ENCODE results near the gene ZNF672.

Gene ZNF672

GRCh38 chr1:248851390-248851789 is 13.4 kb downstream of the ZNF672 start:
- Mint-ChIP-seq H3K4me1 (ENCODE audit: low read depth) (no peaks in the 10 kb centered on the region), H3K4me3 (no peak overlapping the region)

GRCh38 chr1:248852481-248853405 is 14.7 kb downstream of the ZNF672 start:
- no peaks in the 10 kb centered on the region for H3K9me3 Mint-ChIP-seq
- no peaks in the 10 kb centered on the region for H3K4me1 Mint-ChIP-seq (ENCODE audit: low read depth)
- H3K27ac Mint-ChIP-seq = no peak overlapping the region
- H3K36me3 Mint-ChIP-seq (ENCODE audit: low read depth) = peaks cover 15% of the 10 kb centered on the region
- no peak overlapping the region for H3K4me3 Mint-ChIP-seq
- H3K27me3 Mint-ChIP-seq = no peaks in the 10 kb centered on the region

More at GRCh38 chr1:248851390-248851789, 13.4 kb downstream of the ZNF672 start:
- Mint-ChIP-seq H3K9me3 (no peaks in the 10 kb centered on the region), H3K27me3 (no peaks in the 10 kb centered on the region), H3K27ac (no peak overlapping the region), H3K36me3 (ENCODE audit: low read depth) (peaks cover 17% of the 10 kb centered on the region)

GRCh38 chr1:248853663-248854375 is 15.8 kb downstream of the ZNF672 start:
- Mint-ChIP-seq H3K4me3 (peak overlapping the region; percentile 36), H3K4me1 (ENCODE audit: low read depth) (no peaks in the 10 kb centered on the region), H3K27me3 (no peaks in the 10 kb centered on the region), H3K27ac (peak overlapping the region; percentile 72), H3K36me3 (ENCODE audit: low read depth) (peaks cover 9% of the 10 kb centered on the region), H3K9me3 (no peaks in the 10 kb centered on the region)

DNA sequence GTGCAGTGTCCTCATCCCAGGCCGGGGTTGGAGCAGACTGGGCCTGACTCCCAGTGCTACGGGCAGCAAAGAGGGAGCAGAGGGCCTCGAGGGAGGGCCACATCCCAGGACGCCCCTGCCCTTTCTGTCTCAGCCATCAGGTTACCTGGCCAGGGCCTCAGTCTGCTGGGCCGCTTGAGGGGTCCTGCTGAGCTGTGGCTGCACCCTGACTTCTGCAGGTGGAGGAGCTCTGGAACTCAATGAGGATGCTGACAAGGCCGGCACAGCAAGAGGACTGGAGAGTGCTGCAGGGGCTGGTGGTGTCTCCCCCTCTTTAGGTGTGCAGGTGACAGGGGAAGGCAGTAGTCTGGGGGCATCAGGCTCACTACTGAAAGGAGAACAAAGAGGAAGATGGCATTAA is 17.6 kb downstream of the ZNF672 start:
- H3K27ac Mint-ChIP-seq = no peak overlapping the region
- H3K4me1 Mint-ChIP-seq (ENCODE audit: low read depth) = peaks cover 15% of the 10 kb centered on the region
- no peak overlapping the region for H3K4me3 Mint-ChIP-seq
- no peaks in the 10 kb centered on the region for H3K27me3 Mint-ChIP-seq
- H3K36me3 Mint-ChIP-seq (ENCODE audit: low read depth) = peaks cover 4% of the 10 kb centered on the region
- H3K9me3 Mint-ChIP-seq = no peaks in the 10 kb centered on the region

GRCh38 chr1:248856176-248856575 is 18.2 kb downstream of the ZNF672 start:
- peaks cover 4% of the 10 kb centered on the region for H3K36me3 Mint-ChIP-seq (ENCODE audit: low read depth)
- H3K4me3 Mint-ChIP-seq = peak overlapping the region; percentile 91
- H3K27me3 Mint-ChIP-seq = no peaks in the 10 kb centered on the region
- H3K27ac Mint-ChIP-seq = peak overlapping the region; percentile 38
- peaks cover 15% of the 10 kb centered on the region for H3K4me1 Mint-ChIP-seq (ENCODE audit: low read depth)
- no peaks in the 10 kb centered on the region for H3K9me3 Mint-ChIP-seq

GRCh38 chr1:248857201-248857600 is 19.2 kb downstream of the ZNF672 start:
- H3K4me3 Mint-ChIP-seq = peak overlapping the region; percentile 91
- peak overlapping the region; percentile 97 for H3K27ac Mint-ChIP-seq
- no peaks in the 10 kb centered on the region for H3K9me3 Mint-ChIP-seq
- peaks cover 19% of the 10 kb centered on the region for H3K4me1 Mint-ChIP-seq (ENCODE audit: low read depth)
- H3K36me3 Mint-ChIP-seq (ENCODE audit: low read depth) = peaks cover 4% of the 10 kb centered on the region
- H3K27me3 Mint-ChIP-seq = no peaks in the 10 kb centered on the region

DNA sequence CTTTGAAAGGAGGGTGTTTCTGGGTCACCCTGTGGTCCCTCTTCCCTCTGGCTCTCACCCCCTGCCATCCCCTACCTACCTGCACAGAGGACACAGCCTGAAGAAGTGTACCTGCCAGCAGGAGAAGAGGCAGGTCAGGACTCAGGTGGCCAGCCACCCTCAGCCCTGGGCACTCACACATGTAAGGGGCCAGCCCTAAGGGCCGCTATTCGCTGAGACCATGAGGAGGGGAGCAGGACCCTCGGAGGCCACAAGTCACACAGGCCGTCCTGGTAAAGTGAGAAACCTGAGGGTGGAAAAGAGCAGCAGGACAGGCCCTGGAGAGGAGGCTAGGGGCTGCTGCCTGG is 19.7 kb downstream of the ZNF672 start:
- Mint-ChIP-seq H3K4me1 (ENCODE audit: low read depth) (peaks cover 24% of the 10 kb centered on the region), H3K4me3 (peak overlapping the region; percentile 91), H3K27me3 (no peaks in the 10 kb centered on the region), H3K27ac (peak overlapping the region; percentile 97), H3K36me3 (ENCODE audit: low read depth) (peaks cover 4% of the 10 kb centered on the region), H3K9me3 (no peaks in the 10 kb centered on the region)

DNA sequence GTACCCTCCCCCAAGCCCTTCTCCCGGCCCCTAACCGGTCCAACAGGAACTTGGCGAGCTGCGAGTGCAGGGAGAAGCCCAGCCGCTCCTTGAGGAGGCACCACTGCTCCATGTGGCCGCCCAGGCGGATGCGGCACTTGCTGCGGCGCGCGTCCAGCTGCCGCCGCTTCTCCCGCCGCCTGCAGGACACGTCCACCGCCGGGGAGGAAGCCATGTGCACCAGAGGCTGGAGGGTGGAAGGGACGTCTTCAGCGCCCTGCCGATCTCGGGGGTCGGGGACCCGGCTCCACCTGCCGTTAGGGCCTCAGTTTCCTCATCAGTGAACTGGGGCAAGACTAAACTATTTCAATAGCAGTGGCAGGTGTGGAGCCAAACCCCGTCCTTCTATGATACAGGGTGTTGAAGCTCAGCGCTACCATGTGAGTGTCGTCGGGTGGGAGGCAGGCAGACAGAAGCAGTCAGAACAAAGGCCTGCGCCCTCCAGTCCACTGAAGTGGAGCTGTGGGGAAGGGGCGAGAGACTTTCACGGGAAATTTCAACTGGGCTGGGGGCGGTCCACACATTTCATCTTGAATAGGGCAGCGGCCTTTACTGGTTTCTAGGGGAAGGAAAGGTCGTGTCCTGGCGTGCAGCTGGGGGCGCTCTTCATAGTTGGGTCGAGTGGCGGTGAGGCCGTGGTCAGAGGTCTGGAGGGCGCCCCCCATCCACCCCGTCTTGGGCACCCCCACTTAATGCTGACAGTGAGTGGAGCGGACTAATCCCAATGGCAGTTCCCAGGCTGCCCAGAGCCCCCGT is 20.3 kb downstream of the ZNF672 start:
- Mint-ChIP-seq H3K27me3 (no peaks in the 10 kb centered on the region), H3K9me3 (no peaks in the 10 kb centered on the region), H3K4me3 (peak overlapping the region; percentile 91), H3K4me1 (ENCODE audit: low read depth) (peaks cover 27% of the 10 kb centered on the region), H3K27ac (peak overlapping the region; percentile 97), H3K36me3 (ENCODE audit: low read depth) (peaks cover 4% of the 10 kb centered on the region)

DNA sequence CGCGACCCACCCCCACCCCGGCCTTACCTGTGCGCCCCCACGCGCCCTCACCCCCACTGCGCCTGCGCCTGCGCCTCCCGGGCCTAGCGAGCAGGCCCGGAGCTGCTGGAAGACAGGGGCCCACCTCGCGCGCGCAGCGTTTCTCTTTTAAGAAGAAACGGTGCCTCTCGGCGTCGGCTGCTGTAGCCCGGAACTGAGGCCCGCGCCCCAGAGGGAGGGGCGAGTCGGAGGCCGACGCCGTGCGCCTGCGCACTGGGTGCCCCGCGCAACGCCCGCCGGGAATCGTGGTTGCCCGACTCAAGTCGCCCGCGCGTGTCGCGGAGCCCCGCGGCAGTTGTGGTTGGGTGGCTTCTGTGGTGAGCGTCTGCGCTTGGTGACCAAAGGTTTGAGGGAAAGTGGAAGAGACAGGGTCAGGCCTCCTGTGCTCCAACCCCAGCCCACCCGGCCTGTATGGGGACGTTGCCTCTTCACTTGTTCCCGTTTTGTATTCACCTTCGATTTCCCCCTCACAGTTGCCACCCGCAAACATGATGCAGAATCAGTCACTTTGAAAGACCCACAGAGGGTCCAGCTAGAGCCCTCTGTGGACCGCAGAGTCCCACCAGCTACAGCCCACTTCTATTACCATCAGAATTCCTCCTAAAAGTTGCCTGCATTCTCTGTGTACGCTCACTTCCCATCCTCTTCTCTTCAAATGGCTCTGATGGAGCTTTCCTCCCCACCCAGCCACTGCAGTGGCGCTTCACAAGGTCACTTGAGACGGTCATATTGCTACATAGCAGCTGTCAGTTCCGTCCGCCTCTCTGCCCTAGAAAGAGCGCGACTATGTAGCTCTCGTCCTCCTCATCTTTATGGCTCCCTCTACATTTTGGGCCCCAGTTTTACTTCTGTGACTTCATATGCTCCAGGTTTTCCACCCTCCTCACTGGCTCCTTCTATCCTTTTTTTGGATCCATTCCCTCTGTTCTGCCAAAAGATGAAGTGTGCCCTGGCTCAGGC is 21.2 kb downstream of the ZNF672 start, which contains the start of gene ZNF692:
ZNF692 (minus strand) TSS at position 195 of the 999 bp plus-strand sequence. CDS start 776 bp downstream, outside the sequence.
- peak within 1 kb of the TSS; percentile 91 for H3K4me3 Mint-ChIP-seq
- peaks cover 4% of the 10 kb centered on the region for H3K36me3 Mint-ChIP-seq (ENCODE audit: low read depth)
- peaks cover 34% of the 10 kb centered on the region for H3K4me1 Mint-ChIP-seq (ENCODE audit: low read depth)
- H3K9me3 Mint-ChIP-seq = no peaks in the 10 kb centered on the region
- no peaks in the 10 kb centered on the region for H3K27me3 Mint-ChIP-seq
- H3K27ac Mint-ChIP-seq = peak within 1 kb of the TSS; percentile 97

- Mint-ChIP-seq H3K27me3 (no peaks in the 10 kb centered on the region), H3K4me3 (peak overlapping the region; percentile 91), H3K36me3 (ENCODE audit: low read depth) (peaks cover 4% of the 10 kb centered on the region), H3K27ac (peak overlapping the region; percentile 89), H3K9me3 (no peaks in the 10 kb centered on the region), H3K4me1 (ENCODE audit: low read depth) (peaks cover 35% of the 10 kb centered on the region)
Measured at GRCh38 chr1:248860007-248860406, 22.0 kb downstream of the ZNF672 start.

DNA sequence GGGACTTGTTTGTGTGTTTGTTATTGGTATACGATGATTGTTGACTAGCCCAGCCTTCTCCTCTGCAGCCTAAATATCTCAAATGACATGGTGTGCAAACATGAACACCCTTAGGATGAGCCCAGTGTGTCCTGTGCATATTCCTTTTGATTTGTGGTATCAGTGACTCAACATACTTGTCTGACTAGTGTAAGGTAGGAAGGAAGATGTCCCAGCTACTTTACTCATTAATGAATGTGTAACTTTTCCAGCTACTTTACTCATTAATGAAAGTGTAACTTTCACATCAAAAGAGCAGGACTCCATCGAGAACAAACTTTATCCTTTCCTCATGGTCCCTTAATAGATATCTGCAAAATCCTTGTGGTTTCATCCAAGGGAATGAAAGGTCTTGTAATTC is 23.6 kb downstream of the ZNF672 start:
- no peaks in the 10 kb centered on the region for H3K9me3 Mint-ChIP-seq
- peaks cover 4% of the 10 kb centered on the region for H3K36me3 Mint-ChIP-seq (ENCODE audit: low read depth)
- no peak overlapping the region for H3K4me3 Mint-ChIP-seq
- H3K27ac Mint-ChIP-seq = no peak overlapping the region
- H3K27me3 Mint-ChIP-seq = no peaks in the 10 kb centered on the region
- peaks cover 35% of the 10 kb centered on the region for H3K4me1 Mint-ChIP-seq (ENCODE audit: low read depth)

- Mint-ChIP-seq H3K27ac (peak overlapping the region; percentile 29), H3K27me3 (no peaks in the 10 kb centered on the region), H3K36me3 (ENCODE audit: low read depth) (no peaks in the 10 kb centered on the region), H3K9me3 (no peaks in the 10 kb centered on the region), H3K4me3 (peak overlapping the region; percentile 82), H3K4me1 (ENCODE audit: low read depth) (peaks cover 35% of the 10 kb centered on the region)
Measured at GRCh38 chr1:248862695-248862997, 24.6 kb downstream of the ZNF672 start.

- H3K9me3 Mint-ChIP-seq = no peaks in the 10 kb centered on the region
- H3K36me3 Mint-ChIP-seq (ENCODE audit: low read depth) = no peaks in the 10 kb centered on the region
- H3K4me1 Mint-ChIP-seq (ENCODE audit: low read depth) = peaks cover 35% of the 10 kb centered on the region
- peak overlapping the region; percentile 89 for H3K27ac Mint-ChIP-seq
- H3K4me3 Mint-ChIP-seq = peak overlapping the region; percentile 82
- no peaks in the 10 kb centered on the region for H3K27me3 Mint-ChIP-seq
Measured at GRCh38 chr1:248862998-248863881, 25.2 kb downstream of the ZNF672 start.
